Measurements from ENCODE around the gene ARHGAP12. TPM values are rescaled to one million over a fixed set of nuclear protein-coding genes. Genes with fewer than 3 reads are reported as not detected.

The ARHGAP12 gene
- polyA plus RNA-seq, 1 donor: 47.2 TPM

GRCh38 chr10:31855033-31855432 is 73.6 kb downstream of the ARHGAP12 start:
- H3K36me3 ChIP-seq (ENCODE audit: control insufficient read depth, insufficient read depth, low read length): peaks cover 12% of the 10 kb centered on the region
- no peaks in the 10 kb centered on the region for H3K9me3 ChIP-seq (ENCODE audit: control insufficient read depth, low read depth, low read length)
- no peaks in the 10 kb centered on the region for H3K4me1 ChIP-seq (ENCODE audit: control insufficient read depth, insufficient read depth, low read length)
- H3K27ac ChIP-seq (ENCODE audit: low read length): no peak overlapping the region
- no peak overlapping the region for H3K4me3 ChIP-seq (ENCODE audit: low read length)
- no peaks in the 10 kb centered on the region for H3K27me3 ChIP-seq (ENCODE audit: control insufficient read depth, insufficient read depth, low read length)
- WGBS (ENCODE audit: insufficient coverage, low lambda C conversion rate): 100% methylated on average over 1 of the region's 4 CpGs
- no peak for DNase-seq

GRCh38 chr10:31853629-31854028 is 75.0 kb downstream of the ARHGAP12 start:
- Histone ChIP-seq H3K27me3 (ENCODE audit: control insufficient read depth, insufficient read depth, low read length) (no peaks in the 10 kb centered on the region), H3K4me1 (ENCODE audit: control insufficient read depth, insufficient read depth, low read length) (no peaks in the 10 kb centered on the region), H3K36me3 (ENCODE audit: control insufficient read depth, insufficient read depth, low read length) (peaks cover 10% of the 10 kb centered on the region), H3K4me3 (ENCODE audit: low read length) (no peak overlapping the region), H3K27ac (ENCODE audit: low read length) (no peak overlapping the region), H3K9me3 (ENCODE audit: control insufficient read depth, low read depth, low read length) (no peaks in the 10 kb centered on the region)
- no peak for DNase-seq
- WGBS (ENCODE audit: insufficient coverage, low lambda C conversion rate): 50% methylated on average over 2 of the region's 2 CpGs

GRCh38 chr10:31851216-31851615 is 77.4 kb downstream of the ARHGAP12 start:
- Histone ChIP-seq H3K27me3 (ENCODE audit: control insufficient read depth, insufficient read depth, low read length) (no peaks in the 10 kb centered on the region), H3K36me3 (ENCODE audit: control insufficient read depth, insufficient read depth, low read length) (peaks cover 9% of the 10 kb centered on the region), H3K9me3 (ENCODE audit: control insufficient read depth, low read depth, low read length) (no peaks in the 10 kb centered on the region), H3K4me1 (ENCODE audit: control insufficient read depth, insufficient read depth, low read length) (no peaks in the 10 kb centered on the region), H3K27ac (ENCODE audit: low read length) (no peak overlapping the region), H3K4me3 (ENCODE audit: low read length) (no peak overlapping the region)
- 100% methylated on average over 1 of the region's 1 CpG for WGBS (ENCODE audit: insufficient coverage, low lambda C conversion rate)
- DNase-seq: no peak

- DNase-seq: no peak
- Histone ChIP-seq H3K27ac (ENCODE audit: low read length) (no peak overlapping the region), H3K36me3 (ENCODE audit: control insufficient read depth, insufficient read depth, low read length) (peaks cover 17% of the 10 kb centered on the region), H3K4me3 (ENCODE audit: low read length) (no peak overlapping the region), H3K9me3 (ENCODE audit: control insufficient read depth, low read depth, low read length) (no peaks in the 10 kb centered on the region), H3K27me3 (ENCODE audit: control insufficient read depth, insufficient read depth, low read length) (no peaks in the 10 kb centered on the region), H3K4me1 (ENCODE audit: control insufficient read depth, insufficient read depth, low read length) (no peaks in the 10 kb centered on the region)
These were observed 81.1 kb downstream of the ARHGAP12 start for GRCh38 chr10:31847515-31847914.

DNA sequence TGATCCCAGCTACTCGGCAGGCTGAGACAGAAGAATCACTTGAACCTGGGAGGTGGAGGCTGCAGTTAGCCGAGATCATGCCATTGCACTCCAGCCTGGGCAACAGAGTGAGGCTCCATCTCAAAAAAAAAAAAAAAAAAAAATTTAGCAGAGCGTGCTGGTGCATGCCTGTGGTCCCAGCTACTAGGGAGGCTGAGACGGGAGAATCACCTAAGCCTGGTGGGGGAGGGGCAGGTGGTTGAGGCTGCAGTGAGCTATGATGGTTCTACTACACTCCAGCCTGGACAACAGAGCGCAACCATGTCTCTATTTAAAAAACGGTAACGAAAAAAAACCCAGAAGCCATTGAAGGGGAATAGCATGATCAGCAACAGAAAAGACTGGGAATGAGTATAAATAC is 89.9 kb downstream of the ARHGAP12 start:
- H3K9me3 ChIP-seq (ENCODE audit: control insufficient read depth, low read depth, low read length): no peaks in the 10 kb centered on the region

DNA sequence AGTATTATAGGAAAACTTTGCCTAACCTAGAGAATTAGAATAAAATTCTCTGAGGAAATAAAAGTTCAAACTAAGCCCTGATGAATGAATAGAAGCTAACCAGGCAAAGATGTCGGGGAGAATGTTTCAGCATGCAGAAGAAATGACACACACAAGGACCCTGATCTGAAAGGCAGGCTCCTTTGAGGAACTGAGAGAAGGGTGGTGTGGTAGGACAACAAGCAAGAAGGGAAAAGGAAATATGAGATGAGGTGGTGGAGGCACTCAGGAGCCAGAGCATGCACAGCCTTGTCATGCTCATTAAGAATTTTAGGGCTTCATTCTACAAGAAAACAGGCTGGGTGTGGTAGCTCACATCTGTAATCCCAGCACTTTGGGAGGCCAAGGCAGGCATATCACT is 90.6 kb downstream of the ARHGAP12 start:
- no peak for DNase-seq
- H3K27me3 ChIP-seq (ENCODE audit: control insufficient read depth, insufficient read depth, low read length): no peaks in the 10 kb centered on the region
- H3K36me3 ChIP-seq (ENCODE audit: control insufficient read depth, insufficient read depth, low read length): peaks cover 7% of the 10 kb centered on the region
- no peaks in the 10 kb centered on the region for H3K9me3 ChIP-seq (ENCODE audit: control insufficient read depth, low read depth, low read length)
- no peaks in the 10 kb centered on the region for H3K4me1 ChIP-seq (ENCODE audit: control insufficient read depth, insufficient read depth, low read length)
- no CpG with 5 or more reads among the region's 1 CpG for WGBS (ENCODE audit: insufficient coverage, low lambda C conversion rate)
- H3K27ac ChIP-seq (ENCODE audit: low read length): no peak overlapping the region
- no peak overlapping the region for H3K4me3 ChIP-seq (ENCODE audit: low read length)

More for the DNA sequence above, 89.9 kb downstream of the ARHGAP12 start:
- WGBS (ENCODE audit: insufficient coverage, low lambda C conversion rate): 100% methylated on average over 2 of the region's 7 CpGs
- Histone ChIP-seq H3K36me3 (ENCODE audit: control insufficient read depth, insufficient read depth, low read length) (peaks cover 9% of the 10 kb centered on the region), H3K27ac (ENCODE audit: low read length) (no peak overlapping the region), H3K4me1 (ENCODE audit: control insufficient read depth, insufficient read depth, low read length) (no peaks in the 10 kb centered on the region), H3K27me3 (ENCODE audit: control insufficient read depth, insufficient read depth, low read length) (no peaks in the 10 kb centered on the region), H3K4me3 (ENCODE audit: low read length) (no peak overlapping the region)
- DNase-seq: no peak

GRCh38 chr10:31836569-31837406 is 91.8 kb downstream of the ARHGAP12 start:
- WGBS (ENCODE audit: insufficient coverage, low lambda C conversion rate): 81% methylated on average over 6 of the region's 9 CpGs
- no peaks in the 10 kb centered on the region for H3K4me1 ChIP-seq (ENCODE audit: control insufficient read depth, insufficient read depth, low read length)
- peaks cover 7% of the 10 kb centered on the region for H3K36me3 ChIP-seq (ENCODE audit: control insufficient read depth, insufficient read depth, low read length)
- no peak for DNase-seq
- H3K27ac ChIP-seq (ENCODE audit: low read length): no peak overlapping the region
- no peaks in the 10 kb centered on the region for H3K9me3 ChIP-seq (ENCODE audit: control insufficient read depth, low read depth, low read length)
- H3K27me3 ChIP-seq (ENCODE audit: control insufficient read depth, insufficient read depth, low read length): no peaks in the 10 kb centered on the region
- no peak overlapping the region for H3K4me3 ChIP-seq (ENCODE audit: low read length)

DNA sequence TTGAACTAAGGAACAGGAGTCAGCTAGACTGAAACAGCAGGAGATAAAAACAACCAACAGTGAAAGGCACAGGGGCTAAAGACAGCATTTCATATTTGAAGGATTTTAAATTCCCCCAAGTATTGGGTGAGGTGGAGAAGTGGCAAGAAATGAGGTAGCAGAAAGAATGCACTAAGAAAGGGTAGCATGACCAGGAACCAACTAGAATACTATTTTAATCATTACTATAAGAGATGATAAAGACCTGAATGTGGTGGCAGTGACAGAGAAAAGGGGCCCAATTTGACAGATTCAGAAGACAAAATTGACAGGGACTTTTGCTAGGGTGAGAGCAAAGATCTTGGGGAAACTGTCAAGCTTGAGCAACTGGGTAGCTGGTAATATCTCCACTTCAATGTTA is 94.9 kb downstream of the ARHGAP12 start:
- DNase-seq: no peak
- H3K27me3 ChIP-seq (ENCODE audit: control insufficient read depth, insufficient read depth, low read length): no peaks in the 10 kb centered on the region
- H3K4me3 ChIP-seq (ENCODE audit: low read length): no peak overlapping the region
- no peak overlapping the region for H3K27ac ChIP-seq (ENCODE audit: low read length)
- peaks cover 5% of the 10 kb centered on the region for H3K36me3 ChIP-seq (ENCODE audit: control insufficient read depth, insufficient read depth, low read length)
- H3K9me3 ChIP-seq (ENCODE audit: control insufficient read depth, low read depth, low read length): no peaks in the 10 kb centered on the region
- no peaks in the 10 kb centered on the region for H3K4me1 ChIP-seq (ENCODE audit: control insufficient read depth, insufficient read depth, low read length)

DNA sequence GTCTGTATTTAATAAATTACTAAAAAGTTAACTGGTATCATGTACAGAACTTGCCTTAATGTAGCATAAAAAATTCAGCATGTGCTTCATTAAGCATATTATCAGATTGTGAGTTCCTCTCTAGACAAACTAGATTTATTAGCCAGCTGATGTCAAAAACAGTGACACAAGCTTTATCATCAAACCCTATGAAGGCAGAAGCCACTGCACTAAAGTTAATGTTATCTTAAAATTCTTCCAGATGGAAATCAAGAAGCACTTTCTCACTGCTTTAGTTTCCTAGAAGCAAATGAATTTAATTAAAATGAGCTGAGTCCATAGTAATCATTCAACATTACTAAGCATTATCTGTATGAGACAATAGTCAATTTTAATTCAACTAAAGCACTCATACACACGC is 96.4 kb downstream of the ARHGAP12 start:
- WGBS (ENCODE audit: insufficient coverage, low lambda C conversion rate): no CpG with 5 or more reads among the region's 1 CpG
- Histone ChIP-seq H3K36me3 (ENCODE audit: control insufficient read depth, insufficient read depth, low read length) (peaks cover 5% of the 10 kb centered on the region), H3K4me1 (ENCODE audit: control insufficient read depth, insufficient read depth, low read length) (no peaks in the 10 kb centered on the region), H3K27me3 (ENCODE audit: control insufficient read depth, insufficient read depth, low read length) (no peaks in the 10 kb centered on the region), H3K9me3 (ENCODE audit: control insufficient read depth, low read depth, low read length) (no peaks in the 10 kb centered on the region), H3K27ac (ENCODE audit: low read length) (no peak overlapping the region), H3K4me3 (ENCODE audit: low read length) (no peak overlapping the region)
- DNase-seq: no peak

DNA sequence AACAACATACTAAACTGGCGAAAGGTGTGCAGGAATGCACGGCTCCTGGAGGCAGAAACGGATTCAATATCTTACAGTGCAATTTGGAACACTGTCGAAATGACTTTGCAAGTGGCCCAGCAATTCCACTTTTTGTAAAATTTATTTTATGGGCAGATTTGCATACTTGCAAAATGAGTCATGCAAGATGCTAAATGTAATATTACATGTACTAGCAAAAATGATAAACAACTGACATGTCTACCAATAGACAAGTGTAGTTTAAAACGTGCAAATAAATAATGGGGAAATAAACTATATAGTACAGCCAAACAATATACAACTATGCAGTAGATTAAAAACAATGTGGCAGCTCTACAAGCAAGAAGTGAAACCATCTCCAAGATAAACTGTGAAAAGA is 97.7 kb downstream of the ARHGAP12 start:
- H3K27ac ChIP-seq (ENCODE audit: low read length): no peak overlapping the region
- H3K27me3 ChIP-seq (ENCODE audit: control insufficient read depth, insufficient read depth, low read length): no peaks in the 10 kb centered on the region
- DNase-seq: no peak
- H3K4me1 ChIP-seq (ENCODE audit: control insufficient read depth, insufficient read depth, low read length): no peaks in the 10 kb centered on the region
- H3K9me3 ChIP-seq (ENCODE audit: control insufficient read depth, low read depth, low read length): no peaks in the 10 kb centered on the region
- peaks cover 3% of the 10 kb centered on the region for H3K36me3 ChIP-seq (ENCODE audit: control insufficient read depth, insufficient read depth, low read length)
- no peak overlapping the region for H3K4me3 ChIP-seq (ENCODE audit: low read length)
- WGBS (ENCODE audit: insufficient coverage, low lambda C conversion rate): 94% methylated on average over 3 of the region's 5 CpGs

DNA sequence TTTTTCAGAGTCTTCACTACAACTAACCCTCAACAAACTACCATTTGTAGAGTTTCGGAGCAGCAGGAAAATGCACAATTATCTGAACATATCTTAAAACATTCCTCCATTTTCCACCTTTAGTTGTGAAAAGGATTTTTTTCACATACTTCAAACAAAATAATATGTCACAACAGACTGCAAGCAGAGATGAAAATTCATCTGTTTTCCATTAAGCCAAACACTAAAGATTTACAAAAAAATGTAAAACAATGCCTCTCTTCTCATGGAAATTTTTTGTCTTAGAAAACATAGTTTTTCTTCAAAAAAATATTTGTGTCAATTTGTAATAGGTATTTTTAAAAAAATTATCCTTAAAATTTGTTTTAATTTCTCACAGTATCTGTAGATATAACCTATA is 98.9 kb downstream of the ARHGAP12 start:
- H3K27me3 ChIP-seq (ENCODE audit: control insufficient read depth, insufficient read depth, low read length): no peaks in the 10 kb centered on the region
- H3K9me3 ChIP-seq (ENCODE audit: control insufficient read depth, low read depth, low read length): no peaks in the 10 kb centered on the region
- H3K4me1 ChIP-seq (ENCODE audit: control insufficient read depth, insufficient read depth, low read length): no peaks in the 10 kb centered on the region
- WGBS (ENCODE audit: insufficient coverage, low lambda C conversion rate): no CpG with 5 or more reads among the region's 1 CpG
- DNase-seq: no peak
- no peak overlapping the region for H3K4me3 ChIP-seq (ENCODE audit: low read length)
- H3K36me3 ChIP-seq (ENCODE audit: control insufficient read depth, insufficient read depth, low read length): peaks cover 5% of the 10 kb centered on the region
- H3K27ac ChIP-seq (ENCODE audit: low read length): no peak overlapping the region
